Naive thymus-derived CD4-positive, alpha-beta T cell (primary cell): ENCODE results near the gene GPR137B. TPM values are rescaled to one million over a fixed set of nuclear protein-coding genes. Genes with fewer than 3 reads are reported as not detected.

ENCODE experiments used
- ATAC-seq: fragments of 150-1000 bp; cut with Tn5 transposase; 2 replicates; pipeline ENCODE4 v1.10.0; 2021; ENCODE audit warnings: mild to moderate bottlenecking, moderate library complexity
- CTCF ChIA-PET: fragments of 350-600 bp; sonication (Branson Sonifier 250); formaldehyde crosslinking; loops from one replicate; lab custom pipeline; 2021; ENCODE audit warnings: antibody characterized with exemption; lab: Charles Lee
- POLR2A ChIA-PET: fragments of 350-600 bp; sonication (Branson Sonifier 250); formaldehyde crosslinking; loops from one replicate; lab custom pipeline; 2021; ENCODE audit warnings: antibody characterized with exemption, inconsistent platforms; lab: Charles Lee
- DNase-seq, 9 donors: peaks; one replicate each; pipeline versions ENCODE4 v3.0.0 to v3.0.0-alpha.2; 2020 to 2022; ENCODE audit warnings: mixed read lengths in 1 of 9
- H3K27ac ChIP-seq: one replicate; pipeline ENCODE4 v1.7.0; 2013; ENCODE audit warnings: mild to moderate bottlenecking, low read depth, low read length, moderate library complexity
- H3K27me3 ChIP-seq, 2 donors: one replicate each; pipeline ENCODE4 v1.7.0; 2013; ENCODE audit warnings: low read length in 2 of 2, mild to moderate bottlenecking in 2 of 2, moderate library complexity in 2 of 2; ENCODE audit not compliant: control insufficient read depth in 2 of 2, insufficient read depth in 2 of 2
- H3K36me3 ChIP-seq, 3 experiments: 1 replicate in 2 of 3; 2 replicates in 1 of 3; pipeline ENCODE4 v1.7.0; 2013; ENCODE audit warnings: low read length in 3 of 3, mild to moderate bottlenecking in 3 of 3, moderate library complexity in 1 of 3; ENCODE audit not compliant: insufficient read depth in 3 of 3, control insufficient read depth in 2 of 3
- H3K4me1 ChIP-seq, 2 donors: one replicate each; pipeline ENCODE4 v1.7.0; 2013; ENCODE audit warnings: low read length in 2 of 2, mild to moderate bottlenecking in 2 of 2, moderate library complexity in 1 of 2; ENCODE audit not compliant: control insufficient read depth in 2 of 2, insufficient read depth in 2 of 2
- H3K4me3 ChIP-seq: 2 replicates; pipeline ENCODE4 v1.7.0; 2013; ENCODE audit warnings: mild to moderate bottlenecking, low read length
- H3K9me3 ChIP-seq, 3 experiments: 1 replicate in 2 of 3; 2 replicates in 1 of 3; pipeline ENCODE4 v1.7.0; 2013; ENCODE audit warnings: low read length in 3 of 3; ENCODE audit not compliant: control insufficient read depth in 2 of 3
- H3K27ac Mint-ChIP-seq, 9 donors: one replicate each; pipeline ENCODE4 v1.8.0; 2020 to 2022; ENCODE audit warnings: mixed read lengths in 9 of 9, mild to moderate bottlenecking in 8 of 9, moderate library complexity in 5 of 9, inconsistent platforms in 2 of 9
- H3K27me3 Mint-ChIP-seq, 5 donors: one replicate each; pipeline ENCODE4 v1.8.0; 2021 to 2022; ENCODE audit warnings: mixed read lengths in 5 of 5, mild to moderate bottlenecking in 1 of 5
- H3K36me3 Mint-ChIP-seq, 5 donors: one replicate each; pipeline ENCODE4 v1.8.0; 2020 to 2022; ENCODE audit warnings: mixed read lengths in 5 of 5, mild to moderate bottlenecking in 3 of 5, inconsistent platforms in 1 of 5
- H3K4me1 Mint-ChIP-seq, 7 donors: one replicate each; pipeline ENCODE4 v1.8.0; 2020 to 2022; ENCODE audit warnings: mixed read lengths in 7 of 7, mild to moderate bottlenecking in 3 of 7, inconsistent platforms in 1 of 7
- H3K4me3 Mint-ChIP-seq, 10 donors: one replicate each; pipeline ENCODE4 v1.8.0; 2020 to 2022; ENCODE audit warnings: mild to moderate bottlenecking in 10 of 10, mixed read lengths in 10 of 10, moderate library complexity in 6 of 10, inconsistent platforms in 2 of 10
- H3K9me3 Mint-ChIP-seq, 11 donors: one replicate each; pipeline ENCODE4 v1.8.0; 2020 to 2022; ENCODE audit warnings: mixed read lengths in 11 of 11, mild to moderate bottlenecking in 4 of 11, inconsistent platforms in 1 of 11, moderate library complexity in 1 of 11
- intact Hi-C, 2 donors: fragments of 100-400 bp; cut with micrococcal nuclease; formaldehyde crosslinking; loops; one replicate each; pipeline ENCODE4 v1.15.1; 2023
- polyA plus RNA-seq, 2 donors: library from polyadenylated mRNA; unstranded; fragments of 300-500 nt; fragmentation: Illumina TruSeq; gene quantifications; one replicate each; pipeline ENCODE4 v1.2.3, GENCODE V29; 2021
- total RNA-seq, 6 experiments: library from RNA in 5 of 6; stranded (reverse) in 5 of 6; gene quantifications; 1 replicate in 5 of 6; 2 replicates in 1 of 6; pipeline ENCODE4 v1.2.3 and lab custom pipeline; 2021 to 2026

Gene GPR137B
- total and polyA plus RNA-seq, 7 experiments from 2014 or later: 2.8 to 15.3 (median 7.0) TPM

DNA sequence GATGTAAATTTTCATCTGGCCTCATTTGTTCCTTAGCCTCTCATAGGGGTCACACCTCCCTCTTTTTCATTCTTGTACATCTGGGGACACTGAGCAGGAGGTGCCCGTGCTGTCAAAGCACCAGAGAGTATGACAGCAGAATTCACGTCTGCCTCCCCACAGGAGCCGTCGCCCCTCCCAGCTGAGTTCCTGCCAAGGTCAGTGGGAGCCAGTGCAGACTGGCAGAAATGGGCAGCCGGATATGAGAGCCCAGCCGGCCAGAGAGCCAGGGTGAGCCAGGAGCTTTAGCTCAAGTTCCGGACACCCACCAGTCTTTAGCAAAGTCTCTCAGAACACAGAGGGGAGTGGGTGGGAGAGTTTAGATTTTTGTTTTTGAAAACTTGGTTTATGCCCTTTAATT, 21.9 kb downstream of the GPR137B start:
- peaks cover 8 to 29% (median 19%) of the 10 kb centered on the region in 11 donors for H3K9me3 Mint-ChIP-seq
- intact Hi-C loops: no loop called here
- Histone ChIP-seq H3K4me3 (no peak overlapping the region), H3K27me3 (no peaks in the 10 kb centered on the region), H3K36me3 (no peaks in the 10 kb centered on the region), H3K27ac (no peak overlapping the region), H3K4me1 (peaks cover 0 to 17% of the 10 kb centered on the region in 2 donors), H3K9me3 (peaks cover 0 to 17% (median 0%) of the 10 kb centered on the region in 3 experiments)
- H3K4me1 Mint-ChIP-seq: peaks cover 0 to 20% (median 3%) of the 10 kb centered on the region in 7 donors
- DNase-seq (no peak), ATAC-seq (no peak)
- no peak overlapping the region for H3K4me3 Mint-ChIP-seq
- CTCF ChIA-PET: no interaction called here
- no peaks in the 10 kb centered on the region for H3K27me3 Mint-ChIP-seq
- no peak overlapping the region for H3K27ac Mint-ChIP-seq
- POLR2A ChIA-PET: no interaction called here
- H3K36me3 Mint-ChIP-seq: peaks cover 15 to 34% (median 32%) of the 10 kb centered on the region in 5 donors

DNA sequence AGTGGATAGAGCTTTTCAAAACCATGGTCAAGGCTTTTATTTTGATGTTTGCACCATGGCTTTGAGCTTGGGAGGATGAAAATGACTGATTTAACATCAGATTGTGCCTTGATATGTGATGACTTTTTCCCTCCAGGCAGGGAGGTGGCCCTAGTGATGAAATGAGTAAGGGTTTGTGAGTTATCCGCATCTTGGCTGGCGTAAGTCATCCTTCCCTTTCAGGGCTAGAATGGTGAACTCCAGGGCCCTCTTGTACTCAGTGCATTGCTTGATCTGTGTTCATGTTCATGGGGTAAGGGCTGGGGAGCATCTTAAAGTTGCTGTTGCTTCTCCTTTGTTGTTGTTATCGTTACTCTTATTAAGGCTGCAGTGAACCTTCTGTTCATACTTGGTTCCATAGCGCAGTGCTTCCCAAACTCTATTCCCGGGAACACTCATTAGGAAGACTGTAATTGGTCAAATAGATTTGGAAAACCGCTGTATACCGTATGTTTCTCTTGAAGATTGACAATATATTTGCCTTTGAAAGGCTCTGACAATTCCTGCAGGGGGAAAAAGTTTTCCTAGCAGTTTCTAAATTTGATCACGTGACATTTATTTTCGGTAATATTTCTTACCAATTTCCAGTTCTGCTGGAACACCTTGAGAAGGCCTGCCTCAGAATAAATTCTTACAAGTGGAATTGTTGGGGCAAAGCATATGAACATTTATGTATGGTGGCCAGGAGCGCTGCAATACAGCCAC, 23.1 kb downstream of the GPR137B start:
- no peak overlapping the region for H3K27ac Mint-ChIP-seq

DNA sequence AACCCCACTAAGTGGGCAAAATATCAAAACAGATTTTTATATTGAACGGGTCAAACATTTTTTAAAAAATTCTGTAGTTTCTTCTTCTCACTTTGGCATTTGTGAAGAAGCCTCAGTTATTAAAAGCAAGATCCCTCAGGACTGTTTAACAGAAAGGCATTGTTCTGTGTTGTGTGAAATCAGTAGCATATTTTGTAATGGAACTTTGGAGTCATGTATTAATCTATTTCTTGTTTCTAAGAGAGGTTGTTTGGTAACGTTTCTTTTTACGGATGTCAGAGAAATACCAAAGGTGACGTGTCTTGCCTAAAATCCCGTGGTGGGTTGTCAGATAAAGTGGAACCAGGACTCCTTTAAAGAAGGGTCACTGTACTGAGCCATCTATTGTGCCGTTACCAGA, 23.7 kb downstream of the GPR137B start:
- Mint-ChIP-seq H3K4me3 (no peak overlapping the region), H3K27ac (no peak overlapping the region), H3K36me3 (peaks cover 7 to 32% (median 23%) of the 10 kb centered on the region in 5 donors), H3K9me3 (peaks cover 8 to 20% (median 11%) of the 10 kb centered on the region in 11 donors), H3K27me3 (no peaks in the 10 kb centered on the region), H3K4me1 (peaks cover 0 to 10% (median 0%) of the 10 kb centered on the region in 7 donors)
- CTCF ChIA-PET: no interaction called here
- POLR2A ChIA-PET: no interaction called here
- no peak overlapping the region for H3K4me3 ChIP-seq
- no peaks in the 10 kb centered on the region for H3K36me3 ChIP-seq
- peaks cover 0 to 6% of the 10 kb centered on the region in 2 donors for H3K4me1 ChIP-seq
- H3K27ac ChIP-seq: no peak overlapping the region
- H3K27me3 ChIP-seq: no peaks in the 10 kb centered on the region
- peaks cover 0 to 9% (median 0%) of the 10 kb centered on the region in 3 experiments for H3K9me3 ChIP-seq
- no peak for DNase-seq
- no peak for ATAC-seq
- intact Hi-C loops: no loop called here

More for the DNA sequence above, 23.1 kb downstream of the GPR137B start:
- Histone ChIP-seq H3K27me3 (no peaks in the 10 kb centered on the region), H3K4me3 (no peak overlapping the region), H3K4me1 (peaks cover 0 to 8% of the 10 kb centered on the region in 2 donors), H3K9me3 (peaks cover 0 to 14% (median 0%) of the 10 kb centered on the region in 3 experiments), H3K27ac (no peak overlapping the region), H3K36me3 (no peaks in the 10 kb centered on the region)
- POLR2A ChIA-PET: no interaction called here
- Mint-ChIP-seq H3K4me3 (no peak overlapping the region), H3K9me3 (peaks cover 8 to 27% (median 18%) of the 10 kb centered on the region in 11 donors), H3K27me3 (no peaks in the 10 kb centered on the region), H3K4me1 (peaks cover 0 to 15% (median 3%) of the 10 kb centered on the region in 7 donors), H3K36me3 (peaks cover 13 to 37% (median 29%) of the 10 kb centered on the region in 5 donors)
- ATAC-seq: no peak
- intact Hi-C loops: no loop called here
- CTCF ChIA-PET: no interaction called here
- DNase-seq: no peak

DNA sequence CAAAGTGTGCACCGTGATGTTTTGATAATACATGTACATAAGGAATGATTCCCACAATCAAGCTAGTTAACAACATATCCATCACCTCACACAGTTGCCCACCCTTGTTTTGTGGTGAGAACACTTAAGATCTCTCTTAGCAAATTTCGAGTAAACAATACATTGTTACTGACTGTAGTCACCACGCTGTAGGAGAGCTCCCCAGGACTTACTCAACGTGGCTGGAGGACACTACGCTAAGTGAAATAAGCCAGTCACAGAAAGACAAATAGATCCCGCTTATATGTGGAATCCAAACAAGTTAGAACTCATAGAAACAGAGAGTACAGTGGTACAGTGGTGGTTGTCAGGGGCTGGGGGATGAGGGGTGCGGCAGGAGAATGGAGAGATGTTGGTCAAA, 24.8 kb downstream of the GPR137B start:
- Histone ChIP-seq H3K27ac (no peak overlapping the region), H3K36me3 (no peaks in the 10 kb centered on the region), H3K9me3 (no peaks in the 10 kb centered on the region), H3K27me3 (no peaks in the 10 kb centered on the region), H3K4me3 (no peak overlapping the region), H3K4me1 (peaks cover 0 to 6% of the 10 kb centered on the region in 2 donors)
- intact Hi-C loops: no loop called here
- Mint-ChIP-seq H3K4me3 (no peak overlapping the region), H3K36me3 (peaks cover under 1 to 20% (median 12%) of the 10 kb centered on the region in 5 donors), H3K4me1 (peaks cover 0 to 10% (median 0%) of the 10 kb centered on the region in 7 donors), H3K9me3 (peaks cover 0 to 10% (median 3%) of the 10 kb centered on the region in 11 donors), H3K27ac (peak overlapping the region in 2 of 9 donors; percentile 38 to 64), H3K27me3 (no peaks in the 10 kb centered on the region)
- DNase-seq (no peak), ATAC-seq (no peak)
- CTCF ChIA-PET: no interaction called here
- POLR2A ChIA-PET: no interaction called here

DNA sequence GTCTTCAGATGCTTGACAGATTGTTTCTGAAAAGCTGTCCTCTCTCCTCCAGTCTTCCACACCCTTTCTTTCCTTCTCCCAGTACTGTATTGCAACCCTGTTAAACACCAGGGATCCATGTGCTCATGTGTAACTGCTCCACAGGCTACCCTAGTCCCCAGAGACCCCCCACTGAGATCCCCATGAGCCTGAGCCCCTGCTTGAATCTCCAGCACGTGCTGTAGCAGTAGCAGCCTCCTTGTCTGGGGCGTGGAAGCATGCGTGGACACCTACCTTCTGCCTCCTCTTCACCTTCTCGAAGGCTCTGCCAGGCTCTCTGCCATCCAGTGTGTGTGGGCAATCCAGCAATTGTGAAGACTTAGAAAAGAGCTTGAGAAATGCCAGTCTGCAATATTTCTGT, 25.2 kb downstream of the GPR137B start:
- ChIA-PET POLR2A (no interaction called here), CTCF (no interaction called here)
- Histone ChIP-seq H3K4me1 (peaks cover 0 to 6% of the 10 kb centered on the region in 2 donors), H3K36me3 (no peaks in the 10 kb centered on the region), H3K27me3 (no peaks in the 10 kb centered on the region), H3K27ac (no peak overlapping the region), H3K9me3 (no peaks in the 10 kb centered on the region), H3K4me3 (no peak overlapping the region)
- Mint-ChIP-seq H3K27me3 (no peaks in the 10 kb centered on the region), H3K4me3 (no peak overlapping the region), H3K27ac (peak overlapping the region in 1 of 9 donors; percentile 23), H3K4me1 (peaks cover 0 to 10% (median 0%) of the 10 kb centered on the region in 7 donors), H3K36me3 (peaks cover 0 to 20% (median 11%) of the 10 kb centered on the region in 5 donors), H3K9me3 (peaks cover 0 to 10% (median 3%) of the 10 kb centered on the region in 11 donors)
- ATAC-seq: no peak
- DNase-seq: no peak
- intact Hi-C loops: no loop called here

DNA sequence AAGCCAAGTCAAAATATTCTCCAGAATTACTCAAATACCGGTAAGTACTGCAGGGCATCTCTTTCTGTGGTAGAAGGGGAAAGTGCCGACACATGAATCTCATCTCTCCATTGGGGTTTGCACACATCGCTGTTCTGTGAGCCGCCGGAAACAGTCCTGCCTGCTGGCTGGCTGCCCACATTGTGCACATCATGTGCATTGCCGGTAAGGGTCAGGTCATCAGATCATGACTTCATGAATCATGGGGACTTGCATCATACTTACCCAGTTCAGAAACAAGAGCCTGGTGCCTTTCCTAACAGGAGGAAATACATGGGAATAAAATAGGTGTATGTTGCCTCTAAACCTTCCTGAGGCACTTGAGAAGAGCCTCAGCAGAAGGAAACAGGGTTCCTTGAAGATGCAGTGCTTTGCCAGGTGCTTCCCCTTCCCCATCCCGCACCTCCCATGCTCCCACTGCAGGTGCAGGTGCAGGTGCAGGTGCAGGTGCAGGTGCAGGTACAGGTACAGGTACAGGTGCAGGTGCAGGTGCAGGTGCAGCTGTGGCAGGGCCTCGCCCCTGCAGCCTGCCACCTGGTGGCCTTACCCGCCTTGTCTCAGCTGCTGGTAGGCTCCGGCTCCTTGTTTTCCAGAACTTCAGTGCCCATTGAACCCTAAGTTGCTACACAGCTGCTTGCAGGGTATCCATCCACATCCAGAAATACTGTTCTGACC, 26.5 kb downstream of the GPR137B start:
- Mint-ChIP-seq H3K4me3 (no peak overlapping the region), H3K27ac (no peak overlapping the region), H3K27me3 (no peaks in the 10 kb centered on the region), H3K9me3 (peaks cover 0 to 3% (median 0%) of the 10 kb centered on the region in 11 donors), H3K36me3 (peaks cover 0 to 9% (median 3%) of the 10 kb centered on the region in 5 donors), H3K4me1 (peaks cover 0 to 5% (median 0%) of the 10 kb centered on the region in 7 donors)
- ChIA-PET CTCF (no interaction called here), POLR2A (no interaction called here)
- Histone ChIP-seq H3K36me3 (no peaks in the 10 kb centered on the region), H3K9me3 (no peaks in the 10 kb centered on the region), H3K4me3 (no peak overlapping the region), H3K27ac (no peak overlapping the region), H3K27me3 (no peaks in the 10 kb centered on the region), H3K4me1 (peaks cover 0 to 6% of the 10 kb centered on the region in 2 donors)
- ATAC-seq (peak; percentile 45), DNase-seq (no peak)
- intact Hi-C loops: no loop called here
